ENCODE measurements around the gene KCNJ6.

Gene KCNJ6

GRCh38 chr21:37631319-37632117 lies 284.7 kb downstream of the KCNJ6 start:
- peak; percentile 15 for DNase-seq

- no peak for DNase-seq
Observed at GRCh38 chr21:37630872-37631271, 285.4 kb downstream of the KCNJ6 start.

- DNase-seq = no peak
Observed at GRCh38 chr21:37628362-37628761, 287.9 kb downstream of the KCNJ6 start.

- no peak for DNase-seq
Observed at GRCh38 chr21:37627561-37627960, 288.7 kb downstream of the KCNJ6 start.

- DNase-seq = no peak
Observed at GRCh38 chr21:37627074-37627473, 289.2 kb downstream of the KCNJ6 start.

GRCh38 chr21:37626320-37626719 lies 289.9 kb downstream of the KCNJ6 start:
- no peak for DNase-seq

DNA sequence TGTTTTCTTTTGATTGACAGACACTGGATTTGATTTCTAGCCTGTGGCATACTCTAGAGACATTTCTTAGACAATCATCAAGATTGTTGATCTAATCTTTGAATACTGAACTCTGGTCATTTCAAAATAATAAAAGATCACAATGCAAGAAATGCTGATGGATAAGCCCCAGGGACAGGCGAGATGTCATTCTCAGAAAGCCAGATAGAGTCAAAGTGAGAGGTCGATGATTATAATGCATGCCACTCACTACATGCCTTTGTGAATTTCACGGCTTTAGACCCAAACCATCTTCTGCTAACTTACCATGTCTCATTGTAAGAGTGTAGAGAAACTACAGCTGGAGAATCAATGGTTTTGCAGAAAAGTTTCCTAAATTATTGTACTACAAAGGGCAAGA lies 292.6 kb downstream of the KCNJ6 start:
- DNase-seq = no peak

DNA sequence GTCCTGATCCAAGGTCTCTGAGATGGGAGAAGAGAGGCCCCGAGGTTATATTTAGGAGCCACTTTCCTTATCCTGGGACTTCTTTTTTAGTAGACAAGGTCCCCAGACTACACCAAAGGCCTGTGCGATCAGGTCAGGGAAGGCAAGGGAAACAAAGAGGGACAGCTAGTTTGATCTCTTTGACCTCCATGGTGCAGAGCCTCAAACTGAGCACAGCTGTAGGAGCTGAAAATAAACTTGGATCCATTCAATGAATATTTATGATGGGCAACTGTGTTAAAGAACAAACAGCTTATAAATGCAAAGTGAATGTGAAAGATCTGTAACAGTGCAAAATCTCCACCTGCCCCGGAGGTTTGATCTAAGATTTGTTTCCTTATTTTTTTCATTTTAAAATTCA lies 293.1 kb downstream of the KCNJ6 start:
- no peak for DNase-seq

GRCh38 chr21:37622755-37623154 lies 293.5 kb downstream of the KCNJ6 start:
- DNase-seq = no peak

GRCh38 chr21:37620401-37620800 lies 295.9 kb downstream of the KCNJ6 start:
- no peak for DNase-seq

- DNase-seq = no peak
Observed at GRCh38 chr21:37619464-37619974, 296.7 kb downstream of the KCNJ6 start.

GRCh38 chr21:37618081-37618480 lies 298.2 kb downstream of the KCNJ6 start:
- DNase-seq = no peak

DNA sequence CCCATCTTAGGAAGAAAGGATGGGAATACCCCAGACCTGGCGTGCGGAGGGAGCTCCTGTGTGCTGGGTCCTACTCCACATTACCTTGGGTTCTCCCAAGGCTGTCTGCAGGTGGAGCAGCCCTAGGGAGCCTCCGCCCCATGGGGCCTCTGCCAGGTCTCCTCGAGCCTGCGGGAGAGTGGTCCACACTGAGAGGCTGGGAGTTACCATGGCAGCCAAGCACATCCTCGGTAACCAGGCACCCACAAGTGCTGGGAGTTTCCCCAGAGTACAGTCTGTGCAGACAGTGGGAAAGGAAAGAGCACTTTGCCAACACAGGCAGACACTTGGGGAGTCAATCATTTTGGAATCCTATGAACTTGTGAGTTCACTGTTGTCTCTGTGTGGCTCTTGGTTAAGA lies 300.3 kb downstream of the KCNJ6 start:
- no peak for DNase-seq

DNA sequence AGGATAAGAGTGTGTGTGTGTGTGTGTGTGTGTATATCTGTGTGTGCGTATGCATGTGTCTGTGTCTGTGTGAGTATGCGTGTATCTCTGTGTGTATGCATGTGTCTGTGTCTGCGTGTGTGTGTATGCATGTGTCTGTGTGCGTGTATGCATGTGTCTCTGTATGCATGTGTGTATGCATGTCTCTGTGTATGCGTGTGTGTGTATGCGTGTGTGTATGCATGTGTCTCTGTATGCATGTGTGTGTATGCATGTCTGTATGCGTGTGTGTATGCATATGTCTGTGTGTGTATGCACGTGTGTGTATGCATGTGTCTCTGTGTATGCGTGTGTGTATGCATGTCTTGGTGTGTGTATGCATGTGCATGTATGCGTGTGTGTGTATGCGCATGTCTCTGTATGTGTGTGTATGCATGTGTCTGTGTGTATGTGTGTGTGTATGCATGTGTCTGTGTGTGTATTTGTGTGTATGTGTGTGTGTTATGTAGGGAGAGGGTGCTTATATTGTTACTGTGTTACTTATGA lies 301.8 kb downstream of the KCNJ6 start:
- no peak for DNase-seq

- no peak for DNase-seq
Observed at GRCh38 chr21:37607081-37607480, 309.2 kb downstream of the KCNJ6 start.

DNA sequence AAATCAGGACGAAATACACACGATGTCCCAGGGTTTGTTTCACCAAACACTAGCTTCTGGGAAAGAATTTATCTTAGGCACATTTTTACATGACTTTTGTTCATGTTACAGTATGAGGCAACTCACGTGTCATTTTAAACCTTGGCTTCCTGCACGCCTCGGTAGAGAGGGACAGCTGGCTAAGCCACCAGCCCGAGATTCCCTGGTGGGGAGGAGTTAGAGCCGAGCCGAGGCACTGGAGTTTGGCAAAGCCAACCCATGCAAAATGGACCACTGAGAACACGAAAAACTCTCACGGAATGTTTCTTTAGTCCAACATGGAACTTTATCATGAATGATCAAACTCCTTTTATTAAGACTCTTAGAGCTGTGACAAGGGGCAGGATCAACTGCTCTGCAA lies 309.7 kb downstream of the KCNJ6 start:
- DNase-seq = no peak

GRCh38 chr21:37605006-37605405 lies 311.3 kb downstream of the KCNJ6 start:
- DNase-seq = no peak

GRCh38 chr21:37603129-37603528 lies 313.1 kb downstream of the KCNJ6 start:
- no peak for DNase-seq

DNA sequence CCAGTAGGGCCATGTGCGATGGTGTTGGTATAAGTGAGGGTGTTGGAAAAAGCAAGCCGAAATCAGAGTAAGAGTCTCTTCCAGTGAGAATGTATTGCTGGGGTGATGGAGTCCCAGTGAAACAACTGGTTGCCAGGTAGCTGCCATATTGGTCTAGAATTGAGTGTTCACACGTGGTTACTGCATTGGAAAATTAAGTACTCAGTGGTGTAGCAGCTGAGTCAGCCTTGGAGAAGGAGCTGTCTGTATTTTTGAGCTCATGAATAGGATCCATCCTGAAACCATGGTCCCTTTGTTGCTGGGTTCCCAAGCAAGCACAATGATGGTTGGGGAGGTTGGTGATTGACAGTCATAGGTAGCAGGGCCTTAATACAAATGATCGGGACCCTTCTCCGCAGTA lies 314.3 kb downstream of the KCNJ6 start:
- no peak for DNase-seq

- no peak for DNase-seq
Observed at GRCh38 chr21:37601027-37601426, 315.2 kb downstream of the KCNJ6 start.

DNA sequence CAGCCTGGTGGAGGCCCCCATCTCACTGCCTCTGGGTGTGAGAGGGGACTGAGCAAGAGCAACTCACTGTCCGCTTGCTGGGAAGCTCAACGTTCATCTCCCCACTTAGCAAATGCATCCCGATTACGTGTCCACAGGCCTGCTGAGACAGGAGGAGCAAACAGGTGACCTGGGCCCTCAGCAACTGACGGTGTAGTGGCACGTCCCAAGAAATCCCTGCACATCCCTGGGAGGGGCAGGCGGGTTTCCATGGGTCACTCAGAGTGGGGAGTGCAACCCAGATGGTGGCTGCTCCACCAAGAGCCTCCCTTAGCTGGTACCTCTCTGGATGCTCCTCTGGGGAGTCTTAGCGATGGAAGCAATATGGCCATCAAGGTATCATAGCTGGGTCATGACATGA lies 320.3 kb downstream of the KCNJ6 start:
- no peak for DNase-seq

GRCh38 chr21:37594472-37594951 lies 321.7 kb downstream of the KCNJ6 start:
- DNase-seq = no peak

DNA sequence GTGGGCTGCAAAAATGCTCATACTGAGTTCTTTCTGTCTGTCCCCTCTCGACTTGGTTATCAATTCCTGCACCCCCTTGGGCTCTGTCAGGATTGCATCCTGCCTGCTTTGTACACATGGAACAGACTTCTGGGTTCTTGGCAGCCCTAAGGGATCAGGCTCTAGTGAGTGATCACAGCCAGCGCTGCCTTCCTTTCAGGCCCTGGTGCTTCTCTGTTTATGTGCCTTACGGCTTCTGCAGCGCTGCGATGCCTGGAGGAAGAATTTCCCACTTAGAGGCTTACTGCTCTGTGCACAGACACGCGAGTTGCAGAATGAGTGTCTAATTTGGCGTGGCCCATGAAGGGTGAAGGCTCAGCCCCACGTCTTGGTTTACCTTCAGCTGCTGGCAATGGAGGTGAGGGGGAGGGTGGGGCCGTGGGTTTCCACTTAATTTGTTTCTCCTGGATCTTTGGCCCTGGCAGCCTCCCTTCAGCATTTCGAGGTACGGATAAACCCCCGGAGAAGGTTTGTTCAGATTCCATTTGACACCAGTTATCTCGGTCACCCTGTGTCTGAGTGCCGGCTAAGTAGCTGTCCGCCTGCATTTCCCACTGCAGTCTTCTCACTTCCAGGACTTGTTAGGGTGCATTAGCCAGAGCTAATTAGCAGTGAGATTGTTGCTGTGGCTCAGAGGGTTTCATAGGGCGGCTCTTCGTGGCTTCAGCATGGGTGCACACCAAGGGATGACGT lies 322.4 kb downstream of the KCNJ6 start:
- no peak for DNase-seq

DNA sequence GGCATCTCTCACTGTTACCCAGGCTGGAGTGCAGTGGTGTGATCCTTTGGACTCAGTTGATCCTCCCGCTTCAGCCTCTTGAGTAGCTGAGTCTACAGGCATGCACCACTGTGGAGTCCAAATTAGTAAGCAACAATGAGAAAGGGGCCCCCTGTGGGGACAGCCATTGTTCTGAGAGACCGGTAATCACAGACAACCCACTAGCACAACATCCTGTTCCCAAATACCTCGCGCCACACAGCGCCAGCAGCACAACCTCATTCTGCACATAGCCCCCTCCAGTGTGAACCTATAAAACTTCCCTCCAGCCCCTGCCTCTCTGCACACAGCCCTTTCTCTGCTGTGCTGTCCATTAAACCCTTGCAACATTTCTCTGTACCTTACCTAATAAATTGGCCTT lies 323.2 kb downstream of the KCNJ6 start:
- DNase-seq = no peak

All from kidney glomerular epithelial cell (primary cell).